Stimulated activated CD8-positive, alpha-beta memory T cell treated with anti-CD3 and anti-CD28 coated beads, Interleukin-7, amount 100 ng/mL, for 24 hours (primary cell): ENCODE results near the gene PTK7.

ENCODE experiments used
- DNase-seq: peaks from one replicate; pipeline ENCODE4 v3.0.0-alpha.2; 2020; ENCODE audit warnings: low read depth

The PTK7 gene

GRCh38 chr6:43146709-43147688 is 70.9 kb downstream of the PTK7 start:
- DNase-seq = no peak

- DNase-seq = no peak
Measured at GRCh38 chr6:43147691-43148477, 71.8 kb downstream of the PTK7 start.

- no peak for DNase-seq
Measured at GRCh38 chr6:43149265-43149664, 73.2 kb downstream of the PTK7 start.

GRCh38 chr6:43150051-43150751 is 74.1 kb downstream of the PTK7 start:
- DNase-seq = no peak

GRCh38 chr6:43159599-43159998 is 83.5 kb downstream of the PTK7 start:
- DNase-seq = no peak

GRCh38 chr6:43163899-43164298 is 87.8 kb downstream of the PTK7 start:
- no peak for DNase-seq

GRCh38 chr6:43170417-43170930 is 94.4 kb downstream of the PTK7 start:
- DNase-seq = no peak

- DNase-seq = peak; percentile 97
Measured at GRCh38 chr6:43170931-43171706, 95.0 kb downstream of the PTK7 start, which contains the start of gene SRF. TSS of gene SRF (plus strand) at chr6:43171269. CDS start at chr6:43171657, 388 bp downstream.

- no peak for DNase-seq
Measured at GRCh38 chr6:43171707-43172103, 95.6 kb downstream of the PTK7 start.

- no peak for DNase-seq
Measured at GRCh38 chr6:43172104-43173007, 96.2 kb downstream of the PTK7 start.

GRCh38 chr6:43173591-43174262 is 97.6 kb downstream of the PTK7 start:
- DNase-seq = no peak

- DNase-seq = peak; percentile 86
Measured at GRCh38 chr6:43174263-43175112, 98.4 kb downstream of the PTK7 start.

- DNase-seq = no peak
Measured at GRCh38 chr6:43175676-43176422, 99.7 kb downstream of the PTK7 start.

GRCh38 chr6:43176423-43176786 is 100.3 kb downstream of the PTK7 start:
- DNase-seq = no peak

- DNase-seq = no peak
Measured at GRCh38 chr6:43178150-43178549, 102.0 kb downstream of the PTK7 start.

GRCh38 chr6:43178951-43179830 is 103.1 kb downstream of the PTK7 start:
- no peak for DNase-seq

GRCh38 chr6:43180058-43180457 is 103.9 kb downstream of the PTK7 start:
- DNase-seq = no peak
